CD1c-positive myeloid dendritic cell (primary cell): ENCODE data around the gene ANKRD40CL.

Experiments used
- DNase-seq: peaks from one replicate; pipeline ENCODE4 v3.0.0-alpha.2; 2016; ENCODE audit errors: extremely low spot score

The ANKRD40CL gene

GRCh38 chr17:50787106-50787505 is 19.8 kb upstream of the ANKRD40CL start:
- no peak for DNase-seq

GRCh38 chr17:50785946-50786570 is 18.7 kb upstream of the ANKRD40CL start:
- DNase-seq = no peak

- DNase-seq = no peak
Observed at GRCh38 chr17:50785126-50785525, 17.8 kb upstream of the ANKRD40CL start.

- no peak for DNase-seq
Observed at GRCh38 chr17:50783905-50784304, 16.6 kb upstream of the ANKRD40CL start.

GRCh38 chr17:50783193-50783660 is 15.9 kb upstream of the ANKRD40CL start:
- DNase-seq = peak; percentile 87

- no peak for DNase-seq
Observed at GRCh38 chr17:50781167-50781566, 13.8 kb upstream of the ANKRD40CL start.

GRCh38 chr17:50779747-50780353 is 12.5 kb upstream of the ANKRD40CL start:
- DNase-seq = no peak

GRCh38 chr17:50778988-50779387 is 11.7 kb upstream of the ANKRD40CL start:
- no peak for DNase-seq

- no peak for DNase-seq
Observed at GRCh38 chr17:50778471-50778870, 11.2 kb upstream of the ANKRD40CL start.

GRCh38 chr17:50775926-50776325 is 8.6 kb upstream of the ANKRD40CL start:
- DNase-seq = no peak

GRCh38 chr17:50774225-50774803 is 7.0 kb upstream of the ANKRD40CL start:
- no peak for DNase-seq

- no peak for DNase-seq
Observed at GRCh38 chr17:50771991-50772785, 4.9 kb upstream of the ANKRD40CL start.

GRCh38 chr17:50770346-50770745 is 3.0 kb upstream of the ANKRD40CL start:
- DNase-seq = no peak

- no peak for DNase-seq
Observed at GRCh38 chr17:50769884-50770283, 2.6 kb upstream of the ANKRD40CL start.

- DNase-seq = no peak
Observed at GRCh38 chr17:50768346-50768761, 1.0 kb upstream of the ANKRD40CL start.

- DNase-seq = no peak
Observed at GRCh38 chr17:50767030-50767429, 288 bp downstream of the ANKRD40CL start.

- no peak for DNase-seq
Observed at GRCh38 chr17:50766222-50767023, 895 bp downstream of the ANKRD40CL start.

- DNase-seq = peak; percentile 51
Observed at GRCh38 chr17:50765454-50766221, 1.7 kb downstream of the ANKRD40CL start.

GRCh38 chr17:50764734-50765149 is 2.6 kb downstream of the ANKRD40CL start:
- DNase-seq = no peak

GRCh38 chr17:50763716-50764475 is 3.4 kb downstream of the ANKRD40CL start:
- DNase-seq = no peak
